Adrenal gland (tissue), 12 donors: ENCODE measurements around the gene ZSCAN5A. TPM values are rescaled to one million over a fixed set of nuclear protein-coding genes. Genes with fewer than 3 reads are reported as not detected.
A peak's percentile ranks its signal among the peaks of the same experiment; 100 is the strongest.

Experiments used
- DNase-seq, 7 donors: peaks; one replicate each; pipeline ENCODE4 v3.0.0-alpha.2; 2019 to 2020
- H3K27ac ChIP-seq, 5 donors: fragments of 200-600 bp; sonication (generic) in 4 of 5; 1 replicate in 3 of 5; 2 replicates in 2 of 5; pipeline versions ENCODE4 v1.5.1 to v1.8.0; 2016 to 2020; ENCODE audit warnings: mild to moderate bottlenecking in 1 of 5
- H3K27me3 ChIP-seq: fragments of 200-600 bp; 2 replicates; pipeline ENCODE4 v1.8.0; 2021
- H3K36me3 ChIP-seq, 2 donors: fragments of 200-600 bp; replicated peaks in 1 of 2; 1 replicate in 1 of 2; 2 replicates in 1 of 2; pipeline versions ENCODE4 v1.5.1 to v1.8.0; 2018 to 2022
- H3K4me1 ChIP-seq, 2 donors: fragments of 200-600 bp; replicated peaks in 1 of 2; 1 replicate in 1 of 2; 2 replicates in 1 of 2; pipeline versions ENCODE4 v1.5.1 to v1.8.0; 2018 to 2021
- H3K4me3 ChIP-seq, 4 donors: fragments of 200-600 bp; sonication (generic) in 3 of 4; one replicate each; pipeline ENCODE4 v1.5.1; 2016 to 2018
- H3K9me3 ChIP-seq, 3 donors: fragments of 200-600 bp; sonication (generic) in 1 of 3; replicated peaks in 1 of 3; 1 replicate in 2 of 3; 2 replicates in 1 of 3; pipeline versions ENCODE4 v1.5.1 to v1.8.0; 2016 to 2021
- CTCF ChIP-seq, 6 experiments: fragments of 450-650 bp in 4 of 6; fragments of 200-600 bp in 2 of 6; sonication (generic) in 1 of 6; IDR thresholded peaks; 1 replicate in 5 of 6; 2 replicates in 1 of 6; pipeline versions ENCODE4 v1.5.1 to v1.8.0; 2016 to 2021; ENCODE audit warnings: antibody characterized with exemption in 6 of 6, mild to moderate bottlenecking in 2 of 6, moderate library complexity in 1 of 6
- POLR2A ChIP-seq, 2 donors: fragments of 450-650 bp; IDR thresholded peaks; one replicate each; pipeline ENCODE4 v1.6.1; 2017; ENCODE audit warnings: antibody characterized with exemption in 2 of 2, mild to moderate bottlenecking in 2 of 2, moderate library complexity in 1 of 2
- WGBS, 4 donors: extraction: QIAGEN DNeasy Blood & Tissue Kit in 2 of 4; methylation state at CpG; one replicate each; pipeline versions ENCODE4 v1.1.5 to v1.1.7; 2013 to 2017; 5-methylcytosine and 5-hydroxymethylcytosine counted together
- intact Hi-C, 2 donors: fragments of 100-400 bp; cut with DNase I; formaldehyde crosslinking; loops; one replicate each; pipeline versions ENCODE4 v1.14.1 to v1.15.0; 2022 to 2023
- polyA plus RNA-seq, 3 donors: library from polyadenylated mRNA; stranded (reverse); fragments of 200-250 nt in 2 of 3; fragments of 350-450 nt in 1 of 3; fragmentation: Illumina TruSeq in 1 of 3; extraction: RNeasy Lipid Tissue Mini Kit (QIAGEN cat#74804) in 1 of 3; gene quantifications; one replicate each; pipeline ENCODE4 v1.2.3, GENCODE V29; 2013 to 2014
- total RNA-seq, 9 donors: library from RNA; depleted of rRNA in 4 of 9; stranded (reverse); fragments of >200 nt in 4 of 9; fragments of 120-200 nt in 1 of 9; fragmentation: NEBNext Ultra II Directional in 1 of 9; extraction: Animal tissue kit (Norgen Biotek cat#: 25700) in 1 of 9; gene quantifications; one replicate each; pipeline versions ENCODE4 v1.1.0 to v1.2.4, GENCODE V29; 2013 to 2023
- donor health status: healthy with polysubstance abuse.
- donor health status: Bipolar disorder and iron deficiency.
- donor health status: DM: yes; HTN: yes; CAD: no.
- donor health status: DM: no; HTN: no; CAD: no.
- donor health status: DM: no; HTN: no; CAD: no.
- donor health status: DM: yes; HTN: yes; CAD: no.

ZSCAN5A gene
- total and polyA plus RNA-seq, 12 donors, result 4.5 to 20.1 (median 8.1) TPM

GRCh38 chr19:56321254-56321988 lies 6.8 kb upstream of the ZSCAN5A start:
- Histone ChIP-seq H3K27me3 (no peaks in the 10 kb centered on the region), H3K36me3 (no peaks in the 10 kb centered on the region), H3K9me3 (no peaks in the 10 kb centered on the region), H3K27ac (peak overlapping the region in 2 of 5 donors; percentile 44 to 61), H3K4me3 (no peak overlapping the region), H3K4me1 (peaks cover 0 to 5% of the 10 kb centered on the region in 2 donors)
- WGBS, 4 donors, result 77 to 82% (median 79%) methylated on average over 8 of the region's 8 CpGs
- intact Hi-C loops, result loop anchor here in 1 of 2 donors (10.0 kb wide), 1 partner anchor 247 kb away; no protein-coding TSS in a partner anchor
- TF ChIP-seq POLR2A (IDR thresholded peaks at IDR 0.05) (no peak), CTCF (IDR thresholded peaks at IDR 0.05) (no peak)
- no peak for DNase-seq

- Histone ChIP-seq H3K9me3 (no peaks in the 10 kb centered on the region), H3K4me3 (no peak overlapping the region), H3K27ac (no peak overlapping the region), H3K36me3 (no peaks in the 10 kb centered on the region), H3K4me1 (peaks cover 5 to 13% of the 10 kb centered on the region in 2 donors), H3K27me3 (no peaks in the 10 kb centered on the region)
- no peak for DNase-seq
- intact Hi-C loops, result loop anchor here in 1 of 2 donors (10.0 kb wide), 1 partner anchor 245 kb away; no protein-coding TSS in a partner anchor
- WGBS, 4 donors, result 66 to 83% (median 67%) methylated on average over 3 of the region's 3 CpGs
- no peak for TF ChIP-seq POLR2A (IDR thresholded peaks at IDR 0.05)
- no peak for TF ChIP-seq CTCF (IDR thresholded peaks at IDR 0.05)
These were observed 5.4 kb upstream of the ZSCAN5A start for GRCh38 chr19:56319991-56320390.

DNA sequence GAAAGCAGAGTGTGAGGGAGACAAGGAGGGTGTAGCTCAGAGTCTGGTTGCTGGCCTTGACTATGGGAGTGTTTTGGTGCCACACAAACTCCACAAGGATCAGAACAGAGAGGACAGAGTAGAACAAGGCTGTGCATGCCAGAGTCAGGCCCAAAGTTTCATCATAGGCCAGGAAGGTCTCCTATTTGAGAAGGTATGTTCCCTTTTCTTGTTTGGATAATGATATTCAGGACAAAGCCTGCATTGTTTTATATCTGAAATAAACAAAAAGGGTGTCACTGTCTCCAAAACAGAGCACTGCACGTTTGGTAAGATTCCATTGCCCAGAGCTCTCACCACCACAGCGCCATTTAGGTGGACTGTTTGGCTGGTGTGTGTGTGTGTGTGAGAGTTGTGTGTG lies 3.1 kb upstream of the ZSCAN5A start:
- intact Hi-C loops, result no loop called here
- H3K9me3 ChIP-seq, result no peaks in the 10 kb centered on the region
- no peak overlapping the region for H3K4me3 ChIP-seq
- 64 to 79% (median 74%) methylated on average over 2 of the region's 2 CpGs for WGBS, 4 donors
- H3K27ac ChIP-seq, result no peak overlapping the region
- peaks cover 5 to 27% of the 10 kb centered on the region in 2 donors for H3K4me1 ChIP-seq
- no peaks in the 10 kb centered on the region for H3K27me3 ChIP-seq
- no peak for DNase-seq
- TF ChIP-seq CTCF (IDR thresholded peaks at IDR 0.05) (no peak), POLR2A (IDR thresholded peaks at IDR 0.05) (no peak)
- no peaks in the 10 kb centered on the region for H3K36me3 ChIP-seq

GRCh38 chr19:56316728-56317127 lies 2.1 kb upstream of the ZSCAN5A start:
- intact Hi-C loops, result no loop called here
- WGBS, 4 donors, result 83 to 87% (median 84%) methylated on average over 5 of the region's 5 CpGs
- H3K27ac ChIP-seq, result no peak overlapping the region
- H3K9me3 ChIP-seq, result no peaks in the 10 kb centered on the region
- no peak overlapping the region for H3K4me3 ChIP-seq
- no peaks in the 10 kb centered on the region for H3K36me3 ChIP-seq
- no peaks in the 10 kb centered on the region for H3K27me3 ChIP-seq
- TF ChIP-seq CTCF (IDR thresholded peaks at IDR 0.05), result no peak
- TF ChIP-seq POLR2A (IDR thresholded peaks at IDR 0.05), result no peak
- no peak for DNase-seq
- peaks cover 5 to 28% of the 10 kb centered on the region in 2 donors for H3K4me1 ChIP-seq
